Measurements from ENCODE around the gene SRRM5.

DNA sequence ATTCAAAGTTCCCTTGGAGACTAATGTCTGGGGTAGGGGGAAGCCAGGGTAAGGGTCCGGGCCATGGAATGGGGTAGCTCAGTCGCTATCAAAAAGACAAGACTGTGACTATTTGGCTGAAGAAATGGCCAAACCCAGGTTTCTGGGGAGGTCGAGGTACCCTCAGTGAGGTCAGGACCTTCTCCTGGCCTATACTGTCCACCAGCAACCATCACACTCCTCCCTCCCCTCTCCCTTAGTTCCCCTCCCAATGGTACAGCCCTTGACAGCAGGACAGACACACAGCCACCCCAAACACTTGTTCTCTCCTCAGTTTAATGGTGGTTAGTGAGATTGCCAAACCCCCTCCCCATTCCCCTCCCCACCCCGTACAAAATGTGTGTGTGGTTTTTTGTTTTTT is 10.2 kb downstream of the SRRM5 start:
- TF ChIP-seq POLR2A (IDR thresholded peaks at IDR 0.05) (no peak), CTCF (IDR thresholded peaks at IDR 0.05) (no peak)

Measured in adrenal gland (tissue), 5 donors.